Measurements from ENCODE around the gene MAD1L1.
A peak's percentile ranks its signal among the peaks of the same experiment; 100 is the strongest.

Gene MAD1L1

DNA sequence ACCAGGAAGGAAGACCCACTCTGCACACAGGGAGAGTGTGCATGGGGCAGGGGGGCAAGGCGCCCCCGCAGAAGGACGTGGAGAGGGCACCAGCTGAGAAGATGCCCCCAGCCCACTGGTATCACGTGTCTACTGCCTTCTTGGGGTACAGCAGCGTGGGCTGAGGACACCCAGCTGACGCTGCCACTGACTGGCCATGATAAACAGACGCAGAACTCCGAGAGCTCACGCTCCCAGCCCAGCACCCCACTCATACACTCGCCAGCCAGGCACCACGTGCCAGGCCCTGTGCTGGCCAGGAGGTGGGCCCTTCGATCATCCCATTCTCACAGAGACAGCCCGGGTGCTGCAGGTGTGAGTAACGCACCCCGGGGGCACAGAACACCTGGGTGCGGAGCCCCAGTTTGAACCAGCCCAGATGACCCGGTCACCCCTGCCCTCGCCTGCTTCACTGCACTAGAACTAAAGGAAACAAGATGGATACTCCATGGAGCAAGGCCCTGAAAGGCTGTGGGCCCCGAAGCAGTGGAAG, 199.8 kb downstream of the MAD1L1 start:
- H3K4me3 ChIP-seq (ENCODE audit: low read depth, low read length) = no peak overlapping the region
- TF ChIP-seq, protein P1, sequence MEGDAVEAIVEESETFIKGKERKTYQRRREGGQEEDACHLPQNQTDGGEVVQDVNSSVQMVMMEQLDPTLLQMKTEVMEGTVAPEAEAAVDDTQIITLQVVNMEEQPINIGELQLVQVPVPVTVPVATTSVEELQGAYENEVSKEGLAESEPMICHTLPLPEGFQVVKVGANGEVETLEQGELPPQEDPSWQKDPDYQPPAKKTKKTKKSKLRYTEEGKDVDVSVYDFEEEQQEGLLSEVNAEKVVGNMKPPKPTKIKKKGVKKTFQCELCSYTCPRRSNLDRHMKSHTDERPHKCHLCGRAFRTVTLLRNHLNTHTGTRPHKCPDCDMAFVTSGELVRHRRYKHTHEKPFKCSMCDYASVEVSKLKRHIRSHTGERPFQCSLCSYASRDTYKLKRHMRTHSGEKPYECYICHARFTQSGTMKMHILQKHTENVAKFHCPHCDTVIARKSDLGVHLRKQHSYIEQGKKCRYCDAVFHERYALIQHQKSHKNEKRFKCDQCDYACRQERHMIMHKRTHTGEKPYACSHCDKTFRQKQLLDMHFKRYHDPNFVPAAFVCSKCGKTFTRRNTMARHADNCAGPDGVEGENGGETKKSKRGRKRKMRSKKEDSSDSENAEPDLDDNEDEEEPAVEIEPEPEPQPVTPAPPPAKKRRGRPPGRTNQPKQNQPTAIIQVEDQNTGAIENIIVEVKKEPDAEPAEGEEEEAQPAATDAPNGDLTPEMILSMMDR (IDR thresholded peaks at IDR 0.05; ENCODE audit: low read depth, low read length, missing control alignments) = no peak
- DNase-seq (ENCODE audit: low read depth) = no peak
- in situ Hi-C loops (cut with HindIII; ENCODE audit: low sequenced_read_pairs) = loop anchor here (10.0 kb wide), 1 partner anchor 58 kb away; no protein-coding TSS in a partner anchor

GRCh38 chr7:2032030-2032875, 200.5 kb downstream of the MAD1L1 start:
- H3K4me3 ChIP-seq (ENCODE audit: low read depth, low read length) = no peak overlapping the region
- DNase-seq (ENCODE audit: low read depth) = peak; percentile 15
- in situ Hi-C loops (cut with HindIII; ENCODE audit: low sequenced_read_pairs) = loop anchor here (10.0 kb wide), 1 partner anchor 57 kb away; no protein-coding TSS in a partner anchor
- TF ChIP-seq, protein P1 (IDR thresholded peaks at IDR 0.05; ENCODE audit: low read depth, low read length, missing control alignments) = no peak

DNA sequence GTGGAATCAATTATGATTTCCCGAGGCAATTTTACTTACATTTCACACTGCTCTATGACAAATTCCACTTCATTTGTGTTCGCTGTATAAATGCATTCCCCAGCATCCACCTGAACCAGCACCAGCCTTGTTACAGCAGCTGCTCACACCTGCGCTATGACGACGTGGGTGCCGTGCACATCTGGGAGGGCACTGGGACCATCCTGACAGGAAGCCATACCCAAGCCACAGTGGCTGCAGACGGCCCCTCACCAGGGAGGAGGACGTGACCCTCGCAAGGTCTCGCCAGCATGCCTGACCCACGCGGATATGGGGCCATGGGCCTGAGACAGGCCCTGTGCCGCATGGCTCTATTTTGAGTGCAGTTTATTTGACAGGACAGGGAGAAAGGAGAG, 201.3 kb downstream of the MAD1L1 start:
- no peak overlapping the region for H3K4me3 ChIP-seq (ENCODE audit: low read depth, low read length)
- no peak for DNase-seq (ENCODE audit: low read depth)
- in situ Hi-C loops (cut with HindIII; ENCODE audit: low sequenced_read_pairs) = loop anchor here (10.0 kb wide), 1 partner anchor 57 kb away; no protein-coding TSS in a partner anchor
- TF ChIP-seq, protein P1 (IDR thresholded peaks at IDR 0.05; ENCODE audit: low read depth, low read length, missing control alignments) = no peak

- H3K4me3 ChIP-seq (ENCODE audit: low read depth, low read length) = no peak overlapping the region
- in situ Hi-C loops (cut with HindIII; ENCODE audit: low sequenced_read_pairs) = loop anchor here (10.0 kb wide), 1 partner anchor 56 kb away; no protein-coding TSS in a partner anchor
- no peak for DNase-seq (ENCODE audit: low read depth)
- TF ChIP-seq, protein P1 (IDR thresholded peaks at IDR 0.05; ENCODE audit: low read depth, low read length, missing control alignments) = no peak
These were observed 202.0 kb downstream of the MAD1L1 start for GRCh38 chr7:2030475-2031450.

DNA sequence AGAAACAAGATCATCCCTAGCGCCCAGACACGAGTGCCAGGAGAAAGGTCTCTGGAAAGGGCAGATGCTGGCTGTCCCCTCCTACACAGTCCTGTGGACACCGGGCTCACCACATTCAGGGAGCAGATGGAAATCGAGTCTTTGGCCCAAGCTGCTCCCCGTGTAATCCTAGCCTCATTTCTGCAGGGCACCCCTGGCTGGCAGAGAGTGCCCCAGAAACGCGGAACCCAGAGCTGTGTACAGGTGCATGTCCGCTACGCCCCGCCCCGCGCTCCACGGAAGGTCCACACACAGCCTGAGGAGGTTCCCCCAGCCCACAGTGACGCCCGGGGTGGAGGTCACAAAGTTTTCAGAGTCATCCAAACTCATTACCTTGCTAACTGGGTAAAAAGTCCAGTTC, 202.8 kb downstream of the MAD1L1 start:
- in situ Hi-C loops (cut with HindIII; ENCODE audit: low sequenced_read_pairs) = loop anchor here (10.0 kb wide), 2 partner anchors 55 to 65 kb away; no protein-coding TSS in a partner anchor
- TF ChIP-seq, protein P1 (IDR thresholded peaks at IDR 0.05; ENCODE audit: low read depth, low read length, missing control alignments) = no peak
- DNase-seq (ENCODE audit: low read depth) = no peak
- H3K4me3 ChIP-seq (ENCODE audit: low read depth, low read length) = no peak overlapping the region

Measured in astrocyte of the cerebellum (primary cell).